GM23248 (cell line): ENCODE data around the gene CTCF.

Experiments used
- EZH2 ChIP-seq: fragments of 200-600 bp; sonication (generic); IDR thresholded peaks from 2 replicates; pipeline ENCODE4 v1.6.1; 2018; ENCODE audit warnings: antibody characterized with exemption, mild to moderate bottlenecking; ENCODE audit not compliant: insufficient read depth, poor library complexity, severe bottlenecking
- EZH2phosphoT487 ChIP-seq: fragments of 200-600 bp; sonication (generic); IDR thresholded peaks from 2 replicates; pipeline ENCODE4 v1.6.1; 2018; ENCODE audit warnings: antibody characterized with exemption, moderate library complexity, mild to moderate bottlenecking, low read depth; ENCODE audit not compliant: insufficient read depth

- TF ChIP-seq EZH2phosphoT487 (no peak), EZH2 (no peak)
Observed at GRCh38 chr16:67547423-67548264, 14.7 kb upstream of the CTCF start.
